SK-MEL-5 (cell line): Measurements from ENCODE around the gene ALPP. TPM values are rescaled to one million over a fixed set of nuclear protein-coding genes. Genes with fewer than 3 reads are reported as not detected.
A peak's percentile ranks its signal among the peaks of the same experiment; 100 is the strongest.

Experiments
- DNase-seq: peaks from one replicate; pipeline ENCODE4 v3.0.0-alpha.2; 2016; ENCODE audit warnings: low read depth, low spot score
- in situ Hi-C: cut with HindIII; loops from 2 replicates; pipeline ENCODE4 v1.10.0; 2016; ENCODE audit warnings: low sequenced_read_pairs, high pct_unique_total_duplicates, low pct_unique_long_range_greater_than_20kb
- total RNA-seq: library from RNA; depleted of rRNA; stranded (reverse); fragments of >200 nt; shearing (Covaris generic); gene quantifications from 2 replicates; pipeline ENCODE4 v1.2.3, GENCODE V29; 2014

The ALPP gene
- total RNA-seq, 1 experiment from 2014 or later, result not detected

DNA sequence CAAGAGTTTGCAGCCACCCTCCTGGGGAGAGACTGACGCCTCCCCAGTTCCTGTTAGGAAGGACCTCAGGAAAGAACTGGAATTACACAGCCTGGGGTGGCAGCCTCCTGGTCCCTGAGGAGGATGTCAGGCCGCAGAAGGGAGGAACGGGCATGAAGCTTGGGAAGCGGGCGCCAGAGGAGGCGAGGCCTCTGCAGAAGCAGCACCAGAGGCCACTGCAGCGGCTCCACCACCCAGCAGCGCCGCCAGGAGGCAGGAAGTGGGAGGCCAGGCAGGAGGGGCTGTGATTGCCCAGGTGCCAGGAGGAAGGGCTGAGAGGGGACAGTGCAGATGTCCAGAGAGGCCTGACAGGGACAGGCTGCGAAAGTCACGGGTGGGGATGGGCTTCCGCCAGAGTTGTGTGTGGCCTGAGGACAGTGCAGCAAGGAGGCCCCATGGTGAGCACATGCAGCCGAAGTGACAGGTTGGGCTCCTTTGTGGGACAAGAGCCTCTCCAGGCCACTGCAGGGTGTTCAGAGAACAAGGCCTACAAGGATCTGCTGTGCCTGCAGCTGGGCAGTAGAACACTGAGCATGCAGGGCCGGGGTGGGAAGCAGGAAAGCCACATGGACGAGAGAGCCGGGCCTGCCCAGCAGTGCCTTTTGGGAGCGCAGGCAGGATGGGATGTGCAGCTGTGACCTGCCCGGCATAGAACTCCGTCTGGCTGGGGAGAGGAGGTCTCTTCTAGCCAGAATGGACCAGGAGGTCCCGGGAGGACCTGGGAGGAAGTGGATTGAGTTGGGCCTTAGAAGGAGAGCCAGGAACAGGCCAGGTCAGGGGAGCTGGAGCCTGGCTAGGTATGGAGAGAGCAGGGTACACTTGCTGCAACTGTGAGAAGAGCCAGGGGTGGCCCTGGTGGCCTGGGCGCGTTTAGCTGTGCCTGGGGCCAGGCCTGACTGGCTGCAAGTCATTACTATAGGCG is 39.1 kb upstream of the ALPP start:
- in situ Hi-C loops, result no loop called here
- DNase-seq, result peak; percentile 15

DNA sequence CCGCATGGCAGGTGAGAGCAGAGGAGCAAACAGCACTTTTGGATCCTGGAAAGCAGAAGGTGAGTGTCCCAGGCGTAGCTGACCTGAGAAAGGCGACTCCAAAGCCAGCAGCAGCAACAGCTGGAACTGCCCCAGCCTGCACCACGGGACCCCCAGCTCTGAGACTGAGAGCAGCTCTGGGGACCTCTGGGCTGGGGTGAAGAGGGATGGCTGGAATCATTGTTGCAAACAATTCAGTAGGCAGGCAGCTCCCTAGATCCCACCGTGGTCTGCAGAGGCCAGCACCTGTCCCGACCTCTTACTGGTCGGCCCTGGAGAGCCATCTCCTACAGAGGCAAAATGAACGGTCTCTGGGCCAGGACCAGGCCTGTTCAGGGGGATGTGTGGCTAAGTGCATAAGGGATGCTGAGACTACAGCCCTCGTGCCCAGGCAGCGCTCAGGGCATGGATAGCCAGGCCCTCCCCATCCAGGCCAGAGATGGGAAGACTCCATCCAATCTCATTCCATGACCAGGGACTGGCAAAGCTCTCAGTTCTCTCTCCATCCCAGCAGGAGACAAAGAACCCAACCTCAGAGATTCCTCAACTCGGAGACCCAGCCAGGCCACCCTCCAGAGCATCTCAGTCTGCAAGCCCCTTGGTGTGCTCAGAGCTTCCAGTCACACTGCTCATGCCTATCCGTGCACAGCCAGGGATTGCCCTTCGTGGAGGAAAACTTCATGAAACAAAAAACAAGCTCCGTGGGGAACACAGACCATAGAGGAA is 38.2 kb upstream of the ALPP start:
- DNase-seq, result no peak
- in situ Hi-C loops, result no loop called here

DNA sequence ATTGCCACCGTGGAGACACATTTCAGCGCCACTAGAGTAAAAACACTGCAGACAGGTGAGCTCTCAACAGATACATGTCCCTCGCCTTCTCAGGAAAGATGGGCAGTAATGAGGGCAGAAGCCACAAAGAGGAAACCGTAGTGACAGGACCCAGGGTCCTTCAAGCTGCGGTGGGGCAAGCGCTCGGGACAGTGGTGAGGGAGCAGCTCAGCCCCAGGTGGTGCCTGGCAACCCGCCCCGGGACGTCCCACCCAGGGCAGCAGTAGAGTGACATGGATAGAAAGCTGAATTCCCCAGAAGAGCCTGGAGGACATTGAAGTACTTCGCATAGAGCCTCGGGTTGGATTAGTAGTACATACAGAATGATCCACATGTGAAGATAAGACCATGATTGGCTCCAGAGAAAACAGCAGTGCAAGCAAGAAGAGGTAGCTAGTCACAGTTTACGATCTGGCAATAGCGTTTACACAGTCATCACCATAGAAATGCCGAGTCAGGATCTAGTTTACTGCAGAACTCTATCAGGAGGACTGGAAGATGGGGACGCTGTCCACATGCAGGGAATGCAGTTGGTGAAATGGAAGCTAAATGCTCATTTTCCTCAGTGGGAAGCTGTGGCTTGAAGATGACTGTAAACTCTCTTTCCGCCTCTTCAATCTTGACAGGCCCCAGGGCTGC is 37.4 kb upstream of the ALPP start:
- in situ Hi-C loops, result no loop called here
- no peak for DNase-seq

DNA sequence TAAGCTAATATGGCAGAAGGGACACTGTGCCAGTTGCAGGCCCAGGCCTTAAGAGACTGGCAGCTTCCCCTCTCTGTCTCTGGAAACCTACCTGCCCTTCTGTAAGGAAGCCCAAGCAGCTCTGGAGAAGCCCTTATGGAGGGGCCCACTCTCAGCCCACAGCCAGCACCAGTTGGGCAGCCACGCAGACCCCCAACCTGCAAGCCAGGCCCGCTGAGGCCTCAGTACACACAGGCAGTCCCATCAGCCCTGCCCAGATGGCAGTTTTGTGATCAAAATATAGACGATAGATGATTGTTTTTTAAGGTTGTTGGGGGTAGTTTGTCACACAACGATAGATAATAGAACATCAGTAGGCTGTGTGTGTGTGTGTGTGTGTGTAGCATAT is 36.8 kb upstream of the ALPP start:
- in situ Hi-C loops, result no loop called here
- no peak for DNase-seq

DNA sequence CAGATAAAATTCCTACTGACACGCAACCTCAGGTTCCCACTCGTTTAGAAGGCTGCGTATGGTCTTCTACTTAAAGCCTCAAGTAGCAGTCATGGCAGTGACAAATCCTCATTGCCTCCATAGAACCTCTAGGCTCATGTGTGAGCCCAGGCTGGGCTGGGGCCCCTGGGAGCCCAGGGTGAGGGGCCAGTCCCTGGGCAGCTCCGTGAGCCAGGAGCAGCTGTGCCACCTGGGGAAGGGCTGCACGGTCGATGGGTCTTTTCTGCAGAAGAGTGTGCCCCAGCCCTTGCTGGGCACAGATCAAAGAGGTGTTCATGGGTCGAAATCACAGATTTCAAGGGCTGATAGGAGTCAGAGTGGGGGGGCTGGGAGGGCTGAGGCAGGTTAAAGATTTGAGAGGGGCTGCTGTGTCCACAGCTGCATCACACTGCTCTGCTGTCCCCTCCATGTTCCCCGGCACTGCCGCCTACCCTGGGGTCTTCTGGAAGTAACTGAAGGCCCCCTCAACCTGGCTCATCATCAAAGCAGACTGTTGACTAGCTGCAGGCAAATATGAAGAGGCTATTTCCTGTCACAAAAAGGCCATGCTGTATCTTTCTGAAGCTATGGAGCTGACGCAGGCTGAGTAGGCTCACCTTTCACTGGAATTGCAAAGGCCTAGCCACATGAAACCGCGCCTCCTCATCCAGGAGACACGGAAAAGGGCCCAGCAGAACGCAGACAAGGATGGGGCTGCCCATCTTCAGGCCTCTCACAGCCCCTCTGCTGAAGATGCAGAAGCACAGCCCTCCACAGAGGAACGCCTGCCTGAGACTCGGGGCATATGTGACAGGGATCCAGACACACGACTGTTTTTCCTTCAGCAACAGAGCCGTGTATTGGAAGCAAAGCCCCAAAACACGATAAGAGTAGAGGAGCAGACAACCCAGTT is 35.7 kb upstream of the ALPP start:
- in situ Hi-C loops, result no loop called here
- DNase-seq, result no peak

DNA sequence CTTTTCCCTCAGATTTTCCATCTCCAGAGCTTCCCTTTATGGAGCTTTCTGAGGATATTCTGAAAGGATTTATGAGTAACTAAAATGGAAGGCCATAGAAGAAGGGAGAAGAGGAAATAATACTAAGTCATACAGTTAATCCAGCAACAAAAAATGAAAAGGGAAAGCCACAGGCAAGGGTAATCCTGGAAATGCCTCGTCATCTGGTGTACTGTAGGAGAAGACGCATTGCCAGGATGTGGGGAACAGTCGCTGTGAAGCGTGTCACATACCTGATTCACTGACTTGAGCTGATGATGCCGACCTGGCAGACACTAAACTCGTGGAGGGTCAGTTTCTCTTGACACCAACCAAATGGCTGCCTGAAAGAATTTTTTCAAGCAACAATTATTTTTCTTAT is 34.7 kb upstream of the ALPP start:
- in situ Hi-C loops, result no loop called here
- no peak for DNase-seq

DNA sequence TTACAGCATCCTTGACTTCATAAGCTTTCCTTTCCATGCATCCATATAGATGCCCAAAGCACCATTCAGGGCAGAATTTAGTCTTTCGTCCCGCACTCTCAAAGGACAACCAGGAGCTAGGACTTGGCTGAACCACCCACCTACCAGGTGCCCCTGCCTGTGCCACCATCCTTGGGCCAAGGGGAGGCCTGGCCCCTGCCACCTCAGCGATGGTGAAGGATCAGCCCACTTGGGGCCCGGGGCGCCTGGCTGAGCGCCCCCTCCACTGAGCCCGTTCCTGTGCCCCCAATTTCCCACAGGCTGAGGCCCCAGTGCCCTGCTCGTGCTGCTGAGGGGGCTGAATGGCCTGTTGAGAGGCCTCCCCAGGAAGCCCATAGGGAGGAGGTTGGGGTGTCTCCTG is 33.3 kb upstream of the ALPP start:
- no peak for DNase-seq
- in situ Hi-C loops, result no loop called here

DNA sequence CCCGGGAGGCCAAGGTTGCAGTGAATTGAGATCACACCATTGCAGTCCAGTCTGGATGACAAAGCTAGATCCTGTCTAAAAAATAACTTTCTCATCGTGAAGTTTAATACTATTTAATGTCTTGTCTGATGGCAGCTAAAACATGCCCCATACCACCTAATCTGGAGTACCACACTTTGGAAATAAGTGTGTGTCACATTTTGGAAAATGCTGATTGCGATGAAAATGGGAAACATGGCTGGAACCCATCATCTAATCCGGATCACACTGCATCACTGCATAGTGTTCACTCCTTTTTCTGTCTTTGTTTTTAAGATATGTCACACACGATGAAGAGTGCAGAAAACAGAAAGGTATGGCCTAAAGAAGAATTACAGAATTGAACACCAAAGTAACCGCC is 31.2 kb upstream of the ALPP start:
- DNase-seq, result no peak
- in situ Hi-C loops, result no loop called here

DNA sequence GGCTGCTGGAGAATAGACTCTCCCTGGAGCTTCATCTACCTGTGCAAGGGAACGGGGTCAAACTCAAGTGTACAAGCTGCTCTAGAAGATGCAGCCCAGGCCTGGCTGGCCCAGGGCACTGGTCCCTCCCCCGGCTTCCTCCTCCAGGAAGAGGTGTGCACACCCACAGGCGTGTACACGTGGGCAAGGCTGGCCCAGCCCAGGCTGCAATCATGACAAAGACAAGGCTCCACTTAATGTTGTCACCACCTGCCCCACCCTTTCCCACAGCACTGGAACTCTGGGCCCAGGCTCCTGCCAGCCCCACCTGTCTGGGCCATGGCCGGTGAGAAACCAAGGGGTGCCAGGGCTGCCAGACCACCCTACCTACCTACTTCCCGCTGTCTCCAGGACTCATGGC is 29.6 kb upstream of the ALPP start:
- DNase-seq, result no peak
- in situ Hi-C loops, result no loop called here

DNA sequence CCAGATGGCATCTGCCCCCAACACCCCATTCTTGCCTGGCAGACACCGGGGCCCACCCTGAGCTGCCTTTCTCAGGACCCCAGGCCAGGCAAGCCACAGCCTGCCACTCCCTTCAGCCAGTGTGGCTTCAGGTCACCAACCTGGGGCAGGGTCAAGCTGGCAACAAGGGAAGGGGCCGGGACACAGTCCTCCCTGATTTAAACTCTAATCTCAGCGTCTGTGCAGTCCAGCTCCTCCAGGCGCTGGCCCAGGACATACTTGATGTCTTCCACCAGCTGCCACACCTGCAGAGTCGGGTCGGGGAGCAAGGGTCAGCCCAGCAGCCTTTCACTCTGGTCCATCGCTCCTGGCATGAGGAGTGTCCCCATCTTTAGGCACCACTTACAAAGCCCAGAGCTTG is 29.0 kb upstream of the ALPP start:
- in situ Hi-C loops, result no loop called here

DNA sequence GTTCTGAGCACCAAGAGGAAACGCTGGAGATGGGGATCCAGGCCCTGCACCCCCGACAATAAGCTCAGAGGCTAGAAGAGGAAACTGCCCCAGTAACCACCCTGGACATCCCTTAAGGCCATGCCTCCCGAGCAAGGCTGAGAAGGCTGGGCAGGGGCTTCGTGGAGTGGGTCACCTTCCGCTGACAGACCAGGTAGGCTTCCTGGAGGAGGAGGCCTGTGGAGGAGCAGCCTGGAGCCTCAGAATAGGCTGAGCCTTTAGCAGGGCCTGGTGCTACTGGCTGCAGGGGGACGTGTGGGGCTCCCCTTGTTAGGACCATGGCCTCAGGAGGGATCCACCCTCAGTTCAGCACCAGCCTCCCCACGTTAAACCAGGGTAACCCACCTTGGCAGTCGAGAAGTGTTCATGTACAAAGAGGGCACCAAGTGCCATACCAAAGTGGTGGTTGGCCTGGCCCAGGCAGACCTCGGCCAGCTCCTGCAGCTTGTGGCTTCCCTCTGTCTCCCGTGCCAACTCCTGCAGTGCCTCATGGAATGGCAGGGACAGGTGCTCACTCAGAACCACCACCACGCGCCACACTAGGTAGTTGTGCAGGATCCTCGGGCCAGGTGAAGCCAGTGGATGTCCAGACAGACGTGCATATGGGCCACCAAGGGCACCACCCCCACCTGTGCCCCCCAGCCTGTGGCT is 28.5 kb upstream of the ALPP start:
- in situ Hi-C loops, result no loop called here
- DNase-seq, result no peak

More for the DNA sequence above, 29.0 kb upstream of the ALPP start:
- no peak for DNase-seq

DNA sequence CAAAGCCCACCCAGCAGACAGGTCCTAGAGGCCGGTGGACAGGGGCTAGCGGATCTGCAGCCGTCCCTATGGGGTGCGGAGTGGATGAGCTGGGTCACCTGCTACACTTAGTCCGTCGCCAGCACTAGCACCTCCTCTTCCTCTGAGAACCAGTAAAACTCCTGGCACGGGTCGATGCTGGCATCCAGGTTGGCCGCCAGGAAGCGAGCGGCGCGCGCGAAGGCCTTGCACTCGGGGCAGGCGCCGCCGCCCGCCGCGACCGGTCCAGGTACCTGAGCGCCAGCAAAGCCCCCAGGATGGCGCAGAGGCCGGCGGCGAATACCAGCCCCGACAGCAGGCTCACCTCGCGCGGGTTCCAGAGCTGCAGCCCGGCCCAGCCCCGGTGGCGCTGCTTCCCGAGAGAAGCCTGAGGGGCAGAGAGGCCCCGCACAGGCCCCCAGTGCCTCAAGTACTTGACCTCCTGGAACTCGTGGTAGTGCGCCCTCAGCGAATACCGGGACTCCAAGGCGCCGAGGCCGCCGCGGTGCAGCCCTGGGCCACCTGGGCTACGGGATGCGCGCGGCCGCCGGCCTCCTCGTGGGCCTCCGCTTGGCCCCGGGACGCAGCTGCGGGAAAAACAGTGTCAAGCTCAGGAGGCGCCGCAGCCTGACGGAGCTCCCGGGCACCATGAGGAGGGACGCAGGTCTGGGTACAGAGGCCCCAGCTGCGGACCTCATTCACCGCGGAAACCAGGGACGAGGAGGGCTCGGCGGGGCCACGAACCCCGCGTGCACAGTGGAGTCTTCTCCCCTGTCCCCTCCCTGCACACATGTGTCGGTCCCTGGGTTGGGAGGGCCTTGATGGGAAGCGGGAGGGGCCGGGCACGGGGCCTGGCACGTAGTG is 27.5 kb upstream of the ALPP start:
- in situ Hi-C loops, result no loop called here

DNA sequence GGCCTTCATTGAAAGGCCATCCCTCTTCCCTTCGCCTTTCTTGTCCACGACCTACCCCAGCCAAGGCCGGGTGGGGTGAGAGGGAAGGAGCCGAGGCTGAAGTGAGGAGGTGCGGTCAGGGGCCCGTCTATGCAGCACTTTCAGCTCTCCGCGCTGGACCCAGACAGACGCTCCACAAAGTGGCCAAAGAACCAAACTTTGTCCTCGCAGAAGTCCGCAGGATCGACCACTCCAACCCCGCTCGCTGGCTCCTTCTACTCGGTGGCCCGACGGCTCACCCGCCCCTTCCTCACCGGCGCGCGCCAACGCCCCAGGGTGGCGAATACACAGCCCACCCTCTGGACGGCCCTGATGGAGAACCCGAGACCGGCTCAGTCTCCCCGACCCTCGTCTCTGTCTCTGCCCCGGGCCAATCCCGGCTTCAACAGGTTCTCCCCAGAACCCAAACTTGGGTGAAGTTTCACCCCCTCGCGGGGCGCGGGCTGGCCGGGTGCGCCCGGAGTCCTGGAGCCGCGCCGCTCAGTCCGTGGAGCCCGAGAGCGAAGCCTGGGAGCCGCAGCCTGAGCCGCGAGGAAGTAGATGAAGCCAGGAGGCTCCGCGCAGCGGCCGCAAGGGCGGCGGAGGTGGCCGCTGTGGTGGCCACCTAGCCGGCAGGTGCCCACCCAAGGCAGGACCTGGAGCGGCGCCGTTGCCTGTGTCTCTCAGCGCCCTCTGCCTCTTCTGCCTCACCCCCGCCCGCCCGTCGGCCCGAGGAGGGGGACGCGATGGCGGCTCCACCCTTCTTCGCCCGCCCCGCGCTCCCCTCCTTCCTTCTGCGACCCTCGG is 26.7 kb upstream of the ALPP start:
- no peak for DNase-seq
- in situ Hi-C loops, result no loop called here

More for the DNA sequence above, 27.5 kb upstream of the ALPP start:
- no peak for DNase-seq

DNA sequence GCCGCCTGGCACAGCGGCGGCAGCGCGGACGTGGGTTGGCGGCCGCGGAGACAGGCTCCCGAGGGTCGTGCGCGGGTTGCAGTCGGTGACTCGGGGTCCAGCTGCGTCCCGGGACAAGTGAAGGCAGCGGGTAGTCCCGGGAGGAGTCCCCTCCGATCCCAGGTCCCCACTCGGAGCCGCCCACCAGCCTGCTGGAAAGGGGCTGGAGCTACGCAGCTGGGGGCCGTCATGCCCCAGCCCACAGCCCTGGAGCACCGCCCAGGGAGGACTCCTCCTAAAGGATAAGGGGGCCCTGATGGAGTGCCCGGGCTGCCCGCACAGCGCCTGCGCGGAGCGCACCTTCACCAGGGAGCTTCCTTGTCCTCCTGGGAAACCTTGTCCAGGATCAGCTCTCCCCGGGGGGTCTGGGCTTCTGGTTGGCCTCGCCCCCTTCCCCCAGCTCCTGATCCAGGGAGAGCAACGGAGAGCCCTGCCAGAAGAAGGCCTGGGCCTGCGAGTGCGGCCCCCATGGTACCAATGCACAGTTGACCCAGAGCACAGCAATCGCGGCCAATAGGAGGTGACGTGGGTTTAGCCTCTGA is 25.9 kb upstream of the ALPP start:
- in situ Hi-C loops, result no loop called here
- DNase-seq, result no peak

DNA sequence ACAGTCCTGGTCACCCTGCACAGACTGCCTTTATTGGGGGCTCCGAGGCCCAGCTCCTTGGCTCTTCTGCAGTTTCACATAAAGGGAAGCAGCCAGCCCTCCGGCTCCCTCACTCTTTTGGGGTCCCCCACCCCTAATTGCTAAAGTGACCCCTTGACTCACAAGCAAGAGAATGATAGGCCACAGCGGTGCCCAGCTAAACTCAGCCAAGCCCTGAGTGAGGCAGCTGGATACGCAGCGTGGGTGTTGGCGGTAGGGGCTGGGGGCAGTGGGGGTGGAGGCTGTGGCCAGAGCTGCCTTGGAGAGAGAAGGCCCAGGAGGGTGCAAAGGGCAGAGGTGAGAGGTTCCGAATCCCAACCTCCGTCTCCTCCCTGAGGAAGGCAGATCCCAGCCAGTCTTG is 25.5 kb upstream of the ALPP start:
- in situ Hi-C loops, result no loop called here
- no peak for DNase-seq
